Activated T-cell treated with anti-CD3 and anti-CD28 coated beads for 4 hours (primary cell): Measurements from ENCODE around the gene CAVIN1.
"Not testable (repeated sequence)": the region's sequence is repeated elsewhere in the genome, so short reads cannot be mapped to it uniquely, and the experiment has no call there.

Source experiments
- DNase-seq: peaks from one replicate; pipeline ENCODE4 v3.0.0-alpha.2; 2020

Gene CAVIN1

GRCh38 chr17:42429726-42430447 is 6.8 kb upstream of the CAVIN1 start:
- no peak for DNase-seq

- DNase-seq, result peak; percentile 16
These were observed 5.3 kb upstream of the CAVIN1 start for GRCh38 chr17:42428141-42428944.

GRCh38 chr17:42424991-42425610 is 2.0 kb upstream of the CAVIN1 start:
- no peak for DNase-seq

- no peak for DNase-seq
These were observed 710 bp upstream of the CAVIN1 start for GRCh38 chr17:42423766-42424165.

- no peak for DNase-seq
These were observed 571 bp downstream of the CAVIN1 start for GRCh38 chr17:42422412-42422957.

GRCh38 chr17:42421507-42422338 is 1.3 kb downstream of the CAVIN1 start:
- no peak for DNase-seq

- DNase-seq, result no peak
These were observed 1.9 kb downstream of the CAVIN1 start for GRCh38 chr17:42421136-42421506.

- not testable (repeated sequence) for DNase-seq
These were observed 5.1 kb downstream of the CAVIN1 start for GRCh38 chr17:42417981-42418380.

- peak; percentile 54 for DNase-seq
These were observed 8.2 kb downstream of the CAVIN1 start for GRCh38 chr17:42414704-42415409.

- no peak for DNase-seq
These were observed 9.5 kb downstream of the CAVIN1 start for GRCh38 chr17:42413464-42414040.

GRCh38 chr17:42411905-42412679 is 11.0 kb downstream of the CAVIN1 start:
- no peak for DNase-seq

GRCh38 chr17:42411361-42411760 is 11.7 kb downstream of the CAVIN1 start:
- no peak for DNase-seq

GRCh38 chr17:42410319-42410685 is 12.8 kb downstream of the CAVIN1 start:
- DNase-seq, result no peak

- no peak for DNase-seq
These were observed 13.3 kb downstream of the CAVIN1 start for GRCh38 chr17:42409523-42410318.

GRCh38 chr17:42408061-42408460 is 15.0 kb downstream of the CAVIN1 start:
- DNase-seq, result no peak

- no peak for DNase-seq
These were observed 15.7 kb downstream of the CAVIN1 start for GRCh38 chr17:42407289-42407836.

GRCh38 chr17:42406615-42407288 is 16.3 kb downstream of the CAVIN1 start:
- no peak for DNase-seq

GRCh38 chr17:42405963-42406495 is 17.0 kb downstream of the CAVIN1 start:
- DNase-seq, result peak; percentile 81

GRCh38 chr17:42405076-42405475 is 18.0 kb downstream of the CAVIN1 start:
- no peak for DNase-seq
